Central memory CD8-positive, alpha-beta T cell (primary cell): ENCODE results near the gene FBXO47.
"Not testable (repeated sequence)": the region's sequence is repeated elsewhere in the genome, so short reads cannot be mapped to it uniquely, and the experiment has no call there.

Experiments
- ATAC-seq: fragments of 150-1000 bp; cut with Tn5 transposase; replicated peaks from 2 replicates; pipeline ENCODE4 v1.10.0; 2022; ENCODE audit warnings: mild to moderate bottlenecking, moderate FRiP score, moderate number of reproducible peaks; ENCODE audit not compliant: poor library complexity, severe bottlenecking; ENCODE audit errors: extremely low read depth
- DNase-seq, 2 donors: peaks; one replicate each; pipeline ENCODE4 v3.0.0; 2021; ENCODE audit warnings: low spot score in 2 of 2
- H3K27ac Mint-ChIP-seq: one replicate; pipeline ENCODE4 v1.8.0; 2022; ENCODE audit warnings: low read depth, mild to moderate bottlenecking, moderate library complexity, mixed read lengths
- H3K27me3 Mint-ChIP-seq: one replicate; pipeline ENCODE4 v1.8.0; 2022; ENCODE audit warnings: mixed read lengths
- H3K36me3 Mint-ChIP-seq: one replicate; pipeline ENCODE4 v1.8.0; 2022; ENCODE audit warnings: mild to moderate bottlenecking, moderate library complexity, mixed read lengths; ENCODE audit not compliant: insufficient read depth
- H3K4me1 Mint-ChIP-seq: one replicate; pipeline ENCODE4 v1.8.0; 2022; ENCODE audit warnings: mixed read lengths
- H3K4me3 Mint-ChIP-seq: one replicate; pipeline ENCODE4 v1.8.0; 2022; ENCODE audit warnings: mild to moderate bottlenecking, moderate library complexity, mixed read lengths
- H3K9me3 Mint-ChIP-seq: one replicate; pipeline ENCODE4 v1.8.0; 2022; ENCODE audit warnings: mixed read lengths

FBXO47 gene

GRCh38 chr17:38916771-38917170 is 50.4 kb downstream of the FBXO47 start:
- ATAC-seq (no peak), DNase-seq (no peak)
- no peak overlapping the region for H3K27ac Mint-ChIP-seq

GRCh38 chr17:38915639-38915995 is 51.6 kb downstream of the FBXO47 start:
- Mint-ChIP-seq H3K4me1 (peaks cover 41% of the 10 kb centered on the region), H3K9me3 (no peaks in the 10 kb centered on the region), H3K4me3 (no peak overlapping the region), H3K27ac (no peak overlapping the region), H3K36me3 (peaks cover 52% of the 10 kb centered on the region), H3K27me3 (no peaks in the 10 kb centered on the region)
- no peak for DNase-seq
- no peak for ATAC-seq

More at GRCh38 chr17:38916771-38917170, 50.4 kb downstream of the FBXO47 start:
- Mint-ChIP-seq H3K36me3 (peaks cover 51% of the 10 kb centered on the region), H3K9me3 (no peaks in the 10 kb centered on the region), H3K4me1 (peaks cover 46% of the 10 kb centered on the region), H3K27me3 (no peaks in the 10 kb centered on the region), H3K4me3 (no peak overlapping the region)

GRCh38 chr17:38914741-38915638 is 52.2 kb downstream of the FBXO47 start:
- DNase-seq (no peak), ATAC-seq (no peak)
- Mint-ChIP-seq H3K4me1 (peaks cover 40% of the 10 kb centered on the region), H3K27me3 (no peaks in the 10 kb centered on the region), H3K36me3 (peaks cover 51% of the 10 kb centered on the region), H3K27ac (no peak overlapping the region), H3K9me3 (no peaks in the 10 kb centered on the region), H3K4me3 (no peak overlapping the region)

GRCh38 chr17:38912221-38912813 is 54.9 kb downstream of the FBXO47 start:
- no peaks in the 10 kb centered on the region for H3K27me3 Mint-ChIP-seq
- ATAC-seq (no peak), DNase-seq (no peak)
- peaks cover 40% of the 10 kb centered on the region for H3K36me3 Mint-ChIP-seq
- H3K27ac Mint-ChIP-seq, result no peak overlapping the region
- H3K4me3 Mint-ChIP-seq, result no peak overlapping the region
- peaks cover 46% of the 10 kb centered on the region for H3K4me1 Mint-ChIP-seq
- no peaks in the 10 kb centered on the region for H3K9me3 Mint-ChIP-seq

GRCh38 chr17:38911731-38912081 is 55.5 kb downstream of the FBXO47 start:
- Mint-ChIP-seq H3K27ac (peak overlapping the region; percentile 76), H3K4me1 (peaks cover 42% of the 10 kb centered on the region), H3K36me3 (peaks cover 33% of the 10 kb centered on the region)
- not testable (repeated sequence) for DNase-seq, H3K9me3 Mint-ChIP-seq, ATAC-seq, H3K4me3 Mint-ChIP-seq, H3K27me3 Mint-ChIP-seq

GRCh38 chr17:38911081-38911730 is 56.0 kb downstream of the FBXO47 start:
- peak overlapping the region; percentile 76 for H3K27ac Mint-ChIP-seq
- ATAC-seq, result no peak
- peaks cover 33% of the 10 kb centered on the region for H3K36me3 Mint-ChIP-seq
- H3K4me3 Mint-ChIP-seq, result no peak overlapping the region
- H3K9me3 Mint-ChIP-seq, result no peaks in the 10 kb centered on the region
- peaks cover 41% of the 10 kb centered on the region for H3K4me1 Mint-ChIP-seq
- DNase-seq, result no peak
- H3K27me3 Mint-ChIP-seq, result no peaks in the 10 kb centered on the region

- Mint-ChIP-seq H3K4me1 (peaks cover 34% of the 10 kb centered on the region), H3K4me3 (no peak overlapping the region), H3K36me3 (peaks cover 31% of the 10 kb centered on the region), H3K9me3 (no peaks in the 10 kb centered on the region), H3K27me3 (no peaks in the 10 kb centered on the region), H3K27ac (peak overlapping the region; percentile 76)
- no peak for DNase-seq
- ATAC-seq, result no peak
Observed at GRCh38 chr17:38910325-38910724, 56.9 kb downstream of the FBXO47 start.

GRCh38 chr17:38908676-38909181 is 58.5 kb downstream of the FBXO47 start:
- no peak overlapping the region for H3K4me3 Mint-ChIP-seq
- H3K36me3 Mint-ChIP-seq, result peaks cover 38% of the 10 kb centered on the region
- H3K9me3 Mint-ChIP-seq, result no peaks in the 10 kb centered on the region
- H3K27me3 Mint-ChIP-seq, result no peaks in the 10 kb centered on the region
- H3K27ac Mint-ChIP-seq, result peak overlapping the region; percentile 70
- ATAC-seq (no peak), DNase-seq (no peak)
- H3K4me1 Mint-ChIP-seq, result peaks cover 29% of the 10 kb centered on the region

- Mint-ChIP-seq H3K9me3 (no peaks in the 10 kb centered on the region), H3K27ac (peak overlapping the region; percentile 70), H3K27me3 (no peaks in the 10 kb centered on the region), H3K4me3 (no peak overlapping the region), H3K4me1 (peaks cover 35% of the 10 kb centered on the region), H3K36me3 (peaks cover 38% of the 10 kb centered on the region)
- DNase-seq (no peak), ATAC-seq (no peak)
Observed at GRCh38 chr17:38907930-38908675, 59.1 kb downstream of the FBXO47 start.

- H3K27me3 Mint-ChIP-seq, result no peaks in the 10 kb centered on the region
- H3K27ac Mint-ChIP-seq, result peak overlapping the region; percentile 38
- ATAC-seq (no peak), DNase-seq (no peak)
- no peak overlapping the region for H3K4me3 Mint-ChIP-seq
- peaks cover 39% of the 10 kb centered on the region for H3K36me3 Mint-ChIP-seq
- peaks cover 30% of the 10 kb centered on the region for H3K4me1 Mint-ChIP-seq
- no peaks in the 10 kb centered on the region for H3K9me3 Mint-ChIP-seq
Observed at GRCh38 chr17:38906460-38907228, 60.6 kb downstream of the FBXO47 start.

- H3K27ac Mint-ChIP-seq, result no peak overlapping the region
- ATAC-seq, result no peak
Observed at GRCh38 chr17:38905375-38905774, 61.8 kb downstream of the FBXO47 start.

GRCh38 chr17:38904892-38905291 is 62.3 kb downstream of the FBXO47 start:
- Mint-ChIP-seq H3K4me3 (no peak overlapping the region), H3K27me3 (no peaks in the 10 kb centered on the region), H3K4me1 (peaks cover 39% of the 10 kb centered on the region), H3K36me3 (peaks cover 39% of the 10 kb centered on the region), H3K9me3 (no peaks in the 10 kb centered on the region), H3K27ac (no peak overlapping the region)
- ATAC-seq (no peak), DNase-seq (no peak)

More at GRCh38 chr17:38905375-38905774, 61.8 kb downstream of the FBXO47 start:
- Mint-ChIP-seq H3K36me3 (peaks cover 39% of the 10 kb centered on the region), H3K27me3 (no peaks in the 10 kb centered on the region), H3K9me3 (no peaks in the 10 kb centered on the region), H3K4me1 (peaks cover 39% of the 10 kb centered on the region), H3K4me3 (no peak overlapping the region)
- no peak for DNase-seq
